K562 (cell line): Measurements from ENCODE around the gene LMBR1. TPM values are rescaled to one million over a fixed set of nuclear protein-coding genes. Genes with fewer than 3 reads are reported as not detected.

ENCODE experiments used
- DACH1 ChIP-seq: fragments of 450-650 bp; IDR thresholded peaks from 2 replicates; pipeline ENCODE4 v1.6.1; 2018; ENCODE audit not compliant: partially characterized antibody
- KAT7 ChIP-seq: sonication (generic); formaldehyde crosslinking; IDR thresholded peaks from 2 replicates; pipeline ENCODE4 v1.8.0; 2022; ENCODE audit warnings: missing genetic modification reagents, mild to moderate bottlenecking, borderline replicate concordance
- KDM1A ChIP-seq, 2 experiments: fragments of 450-650 bp; IDR thresholded peaks; 2 replicates each; pipeline ENCODE4 v1.6.1; 2016; ENCODE audit warnings: mild to moderate bottlenecking in 2 of 2
- NCOA1 ChIP-seq: fragments of 450-650 bp; IDR thresholded peaks from 2 replicates; pipeline ENCODE4 v1.6.1; 2016; ENCODE audit warnings: low read depth
- NCOA2 ChIP-seq, 2 experiments: fragments of 450-650 bp; IDR thresholded peaks; 2 replicates each; pipeline ENCODE4 v1.6.1; 2018; ENCODE audit warnings: mild to moderate bottlenecking in 2 of 2, moderate library complexity in 1 of 2; ENCODE audit not compliant: partially characterized antibody in 2 of 2
- POLR2AphosphoS5 ChIP-seq: IDR thresholded peaks from 2 replicates; pipeline ENCODE4 v1.6.1; 2011; ENCODE audit warnings: mild to moderate bottlenecking, low read depth, low read length, moderate library complexity; ENCODE audit not compliant: control insufficient read depth, insufficient read depth
- RBM34 ChIP-seq: fragments of 200-400 bp; formaldehyde crosslinking; IDR thresholded peaks from 2 replicates; pipeline ENCODE4 v1.6.1; 2018; ENCODE audit warnings: low read length, borderline replicate concordance; ENCODE audit not compliant: insufficient read depth
- SPI1 ChIP-seq: IDR thresholded peaks from 2 replicates; pipeline ENCODE4 v1.6.1; 2011; ENCODE audit warnings: low read depth, low read length, control low read depth, borderline replicate concordance
- TAF7 ChIP-seq: fragments of 450-650 bp; IDR thresholded peaks from 2 replicates; pipeline ENCODE4 v1.6.1; 2016; ENCODE audit warnings: missing genetic modification characterization, missing compliant biosample characterization
- U2AF1 ChIP-seq: fragments of 200-400 bp; formaldehyde crosslinking; optimal IDR thresholded peaks from 2 replicates; pipeline ENCODE3; 2017; ENCODE audit warnings: mild to moderate bottlenecking, low read depth, low read length, moderate library complexity
- ZFP30 ChIP-seq: fragments of 250-450 bp; sonication (Bioruptor Pico); IDR thresholded peaks from 2 replicates; pipeline ENCODE4 v1.8.0; 2022; ENCODE audit warnings: moderate library complexity, mild to moderate bottlenecking, inconsistent platforms, borderline replicate concordance
- ZNF584 ChIP-seq: fragments of 200-800 bp; sonication (Bioruptor generic); IDR thresholded peaks from 2 replicates; pipeline ENCODE4 v1.6.1; 2016; ENCODE audit warnings: low read depth, mild to moderate bottlenecking, missing genetic modification characterization, missing compliant biosample characterization
- ZNF766 ChIP-seq: fragments of 200-800 bp; sonication (Bioruptor generic); conservative IDR thresholded peaks from 2 replicates; pipeline ENCODE4 v1.6.1; 2016; ENCODE audit warnings: missing genetic modification characterization, missing compliant biosample characterization
- polyA plus RNA-seq, 8 experiments: library from polyadenylated mRNA; depleted of rRNA in 4 of 8; stranded (reverse) in 5 of 8; unstranded in 3 of 8; fragments of >200 nt; fragmentation: Nextera tagmentation in 2 of 8; fragmentation: Illumina TruSeq in 1 of 8; extraction: Ambion mirVana in 2 of 8; extraction: Trizol in 1 of 8; gene quantifications; 2 replicates each; pipeline versions ENCODE4 v1.2.1 to v1.2.3, GENCODE V29; 2011 to 2014; ENCODE audit warnings: inconsistent platforms in 1 of 8, missing spikeins in 1 of 8
- total RNA-seq, 7 experiments: library from RNA; depleted of rRNA in 6 of 7; stranded (reverse); fragments of >200 nt in 6 of 7; fragmentation: Illumina TruSeq in 2 of 7; extraction: Trizol in 2 of 7; gene quantifications; 2 replicates each; pipeline versions ENCODE4 v1.2.1 to v1.2.3, GENCODE V29; 2011 to 2021; ENCODE audit warnings: low replicate concordance in 1 of 7
- TF ChIP-seq, protein P1 (sequence below): fragments of 200-800 bp; sonication (Bioruptor generic); IDR thresholded peaks from 2 replicates; pipeline ENCODE4 v1.6.1; 2017; ENCODE audit warnings: missing genetic modification characterization, missing compliant biosample characterization
- TF ChIP-seq, protein P2 (sequence below): sonication (generic); formaldehyde crosslinking; IDR thresholded peaks from 2 replicates; pipeline ENCODE4 v1.8.1; 2023; ENCODE audit warnings: mild to moderate bottlenecking, missing genetic modification reagents
- TF ChIP-seq, protein P3 (sequence below): fragments of 450-650 bp; formaldehyde crosslinking; IDR thresholded peaks from 2 replicates; pipeline ENCODE4 v1.4.0; 2020; ENCODE audit warnings: mild to moderate bottlenecking, moderate library complexity
- TF ChIP-seq, protein P4 (sequence below): fragments of 200-800 bp; sonication (Bioruptor generic); IDR thresholded peaks from 2 replicates; pipeline ENCODE4 v1.6.1; 2016; ENCODE audit warnings: missing genetic modification characterization, missing compliant biosample characterization

The LMBR1 gene
- total and polyA plus RNA-seq, 9 of the 15 experiments (the other 6 are each of a cell fraction or from before 2014, with no cell fraction given): 7.7 to 90.0 (median 59.9) TPM

DNA sequence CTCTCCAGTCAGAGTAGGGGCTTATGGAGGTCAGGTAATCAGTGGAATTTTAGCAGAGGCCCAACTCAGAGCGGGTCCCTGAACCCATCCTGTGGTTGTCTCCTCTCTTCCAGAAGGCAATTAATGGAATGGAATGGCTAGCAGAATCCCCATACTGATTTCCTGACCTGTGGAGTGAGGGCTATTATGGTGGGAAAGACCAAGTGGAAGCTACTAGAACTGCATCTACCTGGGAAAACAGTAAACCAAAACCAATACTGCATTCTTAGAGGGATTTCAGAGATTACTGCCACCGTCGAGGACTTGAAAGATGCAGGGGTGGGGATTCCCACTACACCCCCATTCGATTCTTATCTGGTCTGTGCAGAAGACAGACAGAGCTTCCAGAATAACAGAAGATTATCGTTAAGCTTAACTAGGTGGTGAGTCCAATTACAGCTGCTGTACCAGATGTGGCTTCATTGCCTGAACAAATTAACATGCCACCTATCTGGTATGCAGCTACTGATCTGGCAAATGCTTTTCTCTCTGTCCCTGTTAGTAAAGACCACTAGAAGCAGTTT lies 73.2 kb downstream of the LMBR1 start (continued):
- TF ChIP-seq POLR2AphosphoS5 (peak; percentile 62), NCOA1 (no peak), ZNF766 (CRISPR knock-in tag) (no peak), KAT7 (CRISPR knock-in tag) (no peak), NCOA2 (IDR thresholded peaks at IDR 0.05; ENCODE audit: partially characterized antibody in 2 of 2) (no peak), KDM1A (IDR thresholded peaks at IDR 0.05) (peak; percentile 47; a peak in 3 of 4 replicates), ZNF584 (CRISPR knock-in tag) (no peak), ZFP30 (CRISPR knock-in tag) (no peak), RBM34 (no peak), TAF7 (no peak), DACH1 (no peak), U2AF1 (no peak), SPI1 (no peak)
- TF ChIP-seq, protein P1, sequence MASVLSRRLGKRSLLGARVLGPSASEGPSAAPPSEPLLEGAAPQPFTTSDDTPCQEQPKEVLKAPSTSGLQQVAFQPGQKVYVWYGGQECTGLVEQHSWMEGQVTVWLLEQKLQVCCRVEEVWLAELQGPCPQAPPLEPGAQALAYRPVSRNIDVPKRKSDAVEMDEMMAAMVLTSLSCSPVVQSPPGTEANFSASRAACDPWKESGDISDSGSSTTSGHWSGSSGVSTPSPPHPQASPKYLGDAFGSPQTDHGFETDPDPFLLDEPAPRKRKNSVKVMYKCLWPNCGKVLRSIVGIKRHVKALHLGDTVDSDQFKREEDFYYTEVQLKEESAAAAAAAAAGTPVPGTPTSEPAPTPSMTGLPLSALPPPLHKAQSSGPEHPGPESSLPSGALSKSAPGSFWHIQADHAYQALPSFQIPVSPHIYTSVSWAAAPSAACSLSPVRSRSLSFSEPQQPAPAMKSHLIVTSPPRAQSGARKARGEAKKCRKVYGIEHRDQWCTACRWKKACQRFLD: no peak
- TF ChIP-seq, protein P2, sequence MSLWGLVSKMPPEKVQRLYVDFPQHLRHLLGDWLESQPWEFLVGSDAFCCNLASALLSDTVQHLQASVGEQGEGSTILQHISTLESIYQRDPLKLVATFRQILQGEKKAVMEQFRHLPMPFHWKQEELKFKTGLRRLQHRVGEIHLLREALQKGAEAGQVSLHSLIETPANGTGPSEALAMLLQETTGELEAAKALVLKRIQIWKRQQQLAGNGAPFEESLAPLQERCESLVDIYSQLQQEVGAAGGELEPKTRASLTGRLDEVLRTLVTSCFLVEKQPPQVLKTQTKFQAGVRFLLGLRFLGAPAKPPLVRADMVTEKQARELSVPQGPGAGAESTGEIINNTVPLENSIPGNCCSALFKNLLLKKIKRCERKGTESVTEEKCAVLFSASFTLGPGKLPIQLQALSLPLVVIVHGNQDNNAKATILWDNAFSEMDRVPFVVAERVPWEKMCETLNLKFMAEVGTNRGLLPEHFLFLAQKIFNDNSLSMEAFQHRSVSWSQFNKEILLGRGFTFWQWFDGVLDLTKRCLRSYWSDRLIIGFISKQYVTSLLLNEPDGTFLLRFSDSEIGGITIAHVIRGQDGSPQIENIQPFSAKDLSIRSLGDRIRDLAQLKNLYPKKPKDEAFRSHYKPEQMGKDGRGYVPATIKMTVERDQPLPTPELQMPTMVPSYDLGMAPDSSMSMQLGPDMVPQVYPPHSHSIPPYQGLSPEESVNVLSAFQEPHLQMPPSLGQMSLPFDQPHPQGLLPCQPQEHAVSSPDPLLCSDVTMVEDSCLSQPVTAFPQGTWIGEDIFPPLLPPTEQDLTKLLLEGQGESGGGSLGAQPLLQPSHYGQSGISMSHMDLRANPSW (CRISPR knock-in tag): no peak
- TF ChIP-seq, protein P3, sequence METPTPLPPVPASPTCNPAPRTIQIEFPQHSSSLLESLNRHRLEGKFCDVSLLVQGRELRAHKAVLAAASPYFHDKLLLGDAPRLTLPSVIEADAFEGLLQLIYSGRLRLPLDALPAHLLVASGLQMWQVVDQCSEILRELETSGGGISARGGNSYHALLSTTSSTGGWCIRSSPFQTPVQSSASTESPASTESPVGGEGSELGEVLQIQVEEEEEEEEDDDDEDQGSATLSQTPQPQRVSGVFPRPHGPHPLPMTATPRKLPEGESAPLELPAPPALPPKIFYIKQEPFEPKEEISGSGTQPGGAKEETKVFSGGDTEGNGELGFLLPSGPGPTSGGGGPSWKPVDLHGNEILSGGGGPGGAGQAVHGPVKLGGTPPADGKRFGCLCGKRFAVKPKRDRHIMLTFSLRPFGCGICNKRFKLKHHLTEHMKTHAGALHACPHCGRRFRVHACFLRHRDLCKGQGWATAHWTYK (CRISPR knock-in tag): no peak
- TF ChIP-seq, protein P4, sequence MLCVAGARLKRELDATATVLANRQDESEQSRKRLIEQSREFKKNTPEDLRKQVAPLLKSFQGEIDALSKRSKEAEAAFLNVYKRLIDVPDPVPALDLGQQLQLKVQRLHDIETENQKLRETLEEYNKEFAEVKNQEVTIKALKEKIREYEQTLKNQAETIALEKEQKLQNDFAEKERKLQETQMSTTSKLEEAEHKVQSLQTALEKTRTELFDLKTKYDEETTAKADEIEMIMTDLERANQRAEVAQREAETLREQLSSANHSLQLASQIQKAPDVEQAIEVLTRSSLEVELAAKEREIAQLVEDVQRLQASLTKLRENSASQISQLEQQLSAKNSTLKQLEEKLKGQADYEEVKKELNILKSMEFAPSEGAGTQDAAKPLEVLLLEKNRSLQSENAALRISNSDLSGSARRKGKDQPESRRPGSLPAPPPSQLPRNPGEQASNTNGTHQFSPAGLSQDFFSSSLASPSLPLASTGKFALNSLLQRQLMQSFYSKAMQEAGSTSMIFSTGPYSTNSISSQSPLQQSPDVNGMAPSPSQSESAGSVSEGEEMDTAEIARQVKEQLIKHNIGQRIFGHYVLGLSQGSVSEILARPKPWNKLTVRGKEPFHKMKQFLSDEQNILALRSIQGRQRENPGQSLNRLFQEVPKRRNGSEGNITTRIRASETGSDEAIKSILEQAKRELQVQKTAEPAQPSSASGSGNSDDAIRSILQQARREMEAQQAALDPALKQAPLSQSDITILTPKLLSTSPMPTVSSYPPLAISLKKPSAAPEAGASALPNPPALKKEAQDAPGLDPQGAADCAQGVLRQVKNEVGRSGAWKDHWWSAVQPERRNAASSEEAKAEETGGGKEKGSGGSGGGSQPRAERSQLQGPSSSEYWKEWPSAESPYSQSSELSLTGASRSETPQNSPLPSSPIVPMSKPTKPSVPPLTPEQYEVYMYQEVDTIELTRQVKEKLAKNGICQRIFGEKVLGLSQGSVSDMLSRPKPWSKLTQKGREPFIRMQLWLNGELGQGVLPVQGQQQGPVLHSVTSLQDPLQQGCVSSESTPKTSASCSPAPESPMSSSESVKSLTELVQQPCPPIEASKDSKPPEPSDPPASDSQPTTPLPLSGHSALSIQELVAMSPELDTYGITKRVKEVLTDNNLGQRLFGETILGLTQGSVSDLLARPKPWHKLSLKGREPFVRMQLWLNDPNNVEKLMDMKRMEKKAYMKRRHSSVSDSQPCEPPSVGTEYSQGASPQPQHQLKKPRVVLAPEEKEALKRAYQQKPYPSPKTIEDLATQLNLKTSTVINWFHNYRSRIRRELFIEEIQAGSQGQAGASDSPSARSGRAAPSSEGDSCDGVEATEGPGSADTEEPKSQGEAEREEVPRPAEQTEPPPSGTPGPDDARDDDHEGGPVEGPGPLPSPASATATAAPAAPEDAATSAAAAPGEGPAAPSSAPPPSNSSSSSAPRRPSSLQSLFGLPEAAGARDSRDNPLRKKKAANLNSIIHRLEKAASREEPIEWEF (CRISPR knock-in tag): no peak
